K562 (cell line): ENCODE results near the gene KCP. TPM values are rescaled to one million over a fixed set of nuclear protein-coding genes. Genes with fewer than 3 reads are reported as not detected.

ENCODE experiments used
- ADNP ChIP-seq: fragments of 200-800 bp; sonication (Bioruptor generic); IDR thresholded peaks from 2 replicates; pipeline ENCODE4 v1.6.1; 2016; ENCODE audit warnings: missing genetic modification characterization, missing compliant biosample characterization
- EWSR1 ChIP-seq: fragments of 450-650 bp; IDR thresholded peaks from 2 replicates; pipeline ENCODE4 v1.6.1; 2018; ENCODE audit warnings: borderline replicate concordance, mild to moderate bottlenecking, low read depth, moderate library complexity; ENCODE audit not compliant: partially characterized antibody
- HNRNPH1 ChIP-seq: fragments of 200-400 bp; formaldehyde crosslinking; optimal IDR thresholded peaks from 2 replicates; pipeline ENCODE3; 2017; ENCODE audit warnings: low read depth, mild to moderate bottlenecking, low read length, moderate library complexity
- POLR2AphosphoS2 ChIP-seq: IDR thresholded peaks from 2 replicates; pipeline ENCODE4 v1.6.1; 2012; ENCODE audit warnings: low read length, improper control_type of control experiment
- POLR3G ChIP-seq: IDR thresholded peaks from 2 replicates; pipeline ENCODE4 v1.6.1; 2011; ENCODE audit not compliant: insufficient read length, insufficient replicate concordance; ENCODE audit errors: extremely low read depth
- RBM15 ChIP-seq: fragments of 200-400 bp; formaldehyde crosslinking; IDR thresholded peaks from 2 replicates; pipeline ENCODE4 v1.6.1; 2018; ENCODE audit warnings: mild to moderate bottlenecking, low read length, moderate library complexity; ENCODE audit not compliant: insufficient read depth
- SRF ChIP-seq, 2 experiments: fragments of 250-450, 450-650 bp in 1 of 2; sonication (Bioruptor Pico) in 1 of 2; sonication (generic) in 1 of 2; formaldehyde crosslinking; IDR thresholded peaks; 2 replicates each; pipeline versions ENCODE4 v1.5.0 to v1.5.1; 2020 to 2022; ENCODE audit warnings: mild to moderate bottlenecking in 1 of 2, missing genetic modification reagents in 1 of 2
- SRSF3 ChIP-seq: fragments of 200-400 bp; formaldehyde crosslinking; IDR thresholded peaks from 2 replicates; pipeline ENCODE4 v1.6.1; 2016; ENCODE audit warnings: mild to moderate bottlenecking, low read length, moderate library complexity; ENCODE audit not compliant: insufficient read depth
- SRSF9 ChIP-seq: fragments of 200-400 bp; formaldehyde crosslinking; IDR thresholded peaks from 2 replicates; pipeline ENCODE4 v1.6.1; 2017; ENCODE audit warnings: low read depth, low read length, borderline replicate concordance
- STAT5A ChIP-seq: IDR thresholded peaks from 2 replicates; pipeline ENCODE4 v1.6.1; 2012; ENCODE audit warnings: low read length, inconsistent platforms, borderline replicate concordance
- TAF1 ChIP-seq: IDR thresholded peaks from 2 replicates; pipeline ENCODE4 v1.6.1; 2011; ENCODE audit warnings: mild to moderate bottlenecking, low read length, moderate library complexity; ENCODE audit not compliant: insufficient read depth, control insufficient read depth, severe bottlenecking; ENCODE audit errors: extremely low read depth
- TAF9B ChIP-seq: fragments of 450-650 bp; IDR thresholded peaks from 2 replicates; pipeline ENCODE4 v1.6.1; 2018; ENCODE audit warnings: mild to moderate bottlenecking; ENCODE audit not compliant: partially characterized antibody
- TAL1 ChIP-seq: fragments of 450-650 bp; IDR thresholded peaks from 2 replicates; pipeline ENCODE4 v1.6.1; 2016; ENCODE audit warnings: mild to moderate bottlenecking
- ZFP36 ChIP-seq: fragments of 150-350 bp; IDR thresholded peaks from 2 replicates; pipeline ENCODE4 v1.6.1; 2018; ENCODE audit warnings: low read length, low read depth; ENCODE audit not compliant: partially characterized antibody
- ZZZ3 ChIP-seq: fragments of 450-650 bp; IDR thresholded peaks from 2 replicates; pipeline ENCODE4 v1.6.1; 2016; ENCODE audit warnings: antibody characterized with exemption, mild to moderate bottlenecking, moderate library complexity
- polyA plus RNA-seq, 8 experiments: library from polyadenylated mRNA; depleted of rRNA in 4 of 8; stranded (reverse) in 5 of 8; unstranded in 3 of 8; fragments of >200 nt; fragmentation: Nextera tagmentation in 2 of 8; fragmentation: Illumina TruSeq in 1 of 8; extraction: Ambion mirVana in 2 of 8; extraction: Trizol in 1 of 8; gene quantifications; 2 replicates each; pipeline versions ENCODE4 v1.2.1 to v1.2.3, GENCODE V29; 2011 to 2014; ENCODE audit warnings: inconsistent platforms in 1 of 8, missing spikeins in 1 of 8
- total RNA-seq, 7 experiments: library from RNA; depleted of rRNA in 6 of 7; stranded (reverse); fragments of >200 nt in 6 of 7; fragmentation: Illumina TruSeq in 2 of 7; extraction: Trizol in 2 of 7; gene quantifications; 2 replicates each; pipeline versions ENCODE4 v1.2.1 to v1.2.3, GENCODE V29; 2011 to 2021; ENCODE audit warnings: low replicate concordance in 1 of 7

Gene KCP
- total and polyA plus RNA-seq, 9 of the 15 experiments (the other 6 are each of a cell fraction or from before 2014, with no cell fraction given): 0.06 to 0.17 (median 0.12) TPM; not detected in 3

- TF ChIP-seq POLR2AphosphoS2 (no peak), TAL1 (no peak), HNRNPH1 (no peak), ADNP (no peak), SRSF3 (no peak), STAT5A (no peak), EWSR1 (no peak), POLR3G (no peak), ZFP36 (peak; percentile 74), SRF (CRISPR knock-in tag; IDR thresholded peaks at IDR 0.05) (no peak), SRSF9 (no peak), TAF1 (no peak), TAF9B (no peak), RBM15 (no peak), ZZZ3 (no peak)
- TF ChIP-seq, all 486 proteins: peak for 5
Observed at GRCh38 chr7:128835790-128836641, 74.5 kb downstream of the KCP start (continued).
